Activated CD8-positive, alpha-beta T cell treated with anti-CD3 and anti-CD28 coated beads, Interleukin-2, amount 10 ng/mL, durations not matched to agents 7 days and 5 days (primary cell): ENCODE measurements around the gene TLR10. TPM values are rescaled to one million over a fixed set of nuclear protein-coding genes. Genes with fewer than 3 reads are reported as not detected.

Experiments
- ATAC-seq: fragments of 150-1000 bp; cut with Tn5 transposase; one replicate; pipeline ENCODE4 v1.10.0; 2021; ENCODE audit warnings: moderate library complexity
- CTCF ChIA-PET: fragments of 350-600 bp; sonication (Branson Sonifier 250); formaldehyde crosslinking; loops from one replicate; lab custom pipeline; 2021; ENCODE audit warnings: antibody characterized with exemption; lab: Charles Lee
- POLR2A ChIA-PET: fragments of 350-600 bp; sonication (Branson Sonifier 250); formaldehyde crosslinking; loops from one replicate; lab custom pipeline; 2021; ENCODE audit warnings: antibody characterized with exemption; lab: Charles Lee
- DNase-seq: peaks from one replicate; pipeline ENCODE4 v3.0.0-alpha.2; 2020
- H3K27ac Mint-ChIP-seq: one replicate; pipeline ENCODE4 v1.8.0; 2021; ENCODE audit warnings: mild to moderate bottlenecking, mixed read lengths
- H3K27me3 Mint-ChIP-seq: one replicate; pipeline ENCODE4 v1.8.0; 2021; ENCODE audit warnings: low read depth, mixed read lengths
- H3K36me3 Mint-ChIP-seq: one replicate; pipeline ENCODE4 v1.8.0; 2021; ENCODE audit warnings: low read depth, mixed read lengths
- H3K4me1 Mint-ChIP-seq: one replicate; pipeline ENCODE4 v1.8.0; 2021; ENCODE audit warnings: low read depth, mixed read lengths
- H3K4me3 Mint-ChIP-seq: one replicate; pipeline ENCODE4 v1.8.0; 2021; ENCODE audit warnings: mild to moderate bottlenecking, mixed read lengths
- H3K9me3 Mint-ChIP-seq: one replicate; pipeline ENCODE4 v1.8.0; 2022; ENCODE audit warnings: mixed read lengths; ENCODE audit not compliant: insufficient read depth
- total RNA-seq, 2 experiments: library from RNA; stranded (reverse); gene quantifications; one replicate each; pipeline ENCODE4 v1.2.3, GENCODE V29; 2021

The TLR10 gene
- total RNA-seq, 2 experiments from 2014 or later: 0.08 TPM; not detected in 1

GRCh38 chr4:38765382-38765781, 17.4 kb downstream of the TLR10 start:
- ATAC-seq: no peak
- Mint-ChIP-seq H3K4me3 (no peak overlapping the region), H3K36me3 (no peaks in the 10 kb centered on the region), H3K9me3 (no peaks in the 10 kb centered on the region), H3K27ac (no peak overlapping the region), H3K4me1 (peaks cover 17% of the 10 kb centered on the region), H3K27me3 (peaks cover 2% of the 10 kb centered on the region)
- POLR2A ChIA-PET: no interaction called here
- DNase-seq: no peak
- CTCF ChIA-PET: interaction anchor here (1.5 to 8.5 kb wide), 3 partner anchors 17 to 95 kb away, joined by 4 to 90 read pairs (median 18); partner anchors contain the start of gene TLR10

- POLR2A ChIA-PET: no interaction called here
Observed at GRCh38 chr4:38764277-38764676, 18.5 kb downstream of the TLR10 start.

GRCh38 chr4:38762560-38762959, 20.2 kb downstream of the TLR10 start:
- no peak overlapping the region for H3K4me3 Mint-ChIP-seq
- ChIA-PET CTCF (interaction anchor here (0.8 to 8.5 kb wide), 8 partner anchors 20 to 443 kb away, joined by 4 to 99 read pairs (median 35); partner anchors contain the start of genes TLR1, TLR10 and TLR6), POLR2A (interaction anchor here (1.4 kb wide), 1 partner anchor 42 kb away, joined by 4 read pairs; the partner anchor contains the start of gene TLR1)
- ATAC-seq (no peak), DNase-seq (no peak)
- peaks cover 25% of the 10 kb centered on the region for H3K4me1 Mint-ChIP-seq
- no peaks in the 10 kb centered on the region for H3K27me3 Mint-ChIP-seq
- H3K27ac Mint-ChIP-seq: no peak overlapping the region
- no peaks in the 10 kb centered on the region for H3K36me3 Mint-ChIP-seq
- H3K9me3 Mint-ChIP-seq: no peaks in the 10 kb centered on the region

More at GRCh38 chr4:38764277-38764676, 18.5 kb downstream of the TLR10 start:
- H3K27me3 Mint-ChIP-seq: peaks cover 2% of the 10 kb centered on the region
- no peaks in the 10 kb centered on the region for H3K36me3 Mint-ChIP-seq
- no peaks in the 10 kb centered on the region for H3K9me3 Mint-ChIP-seq
- H3K4me3 Mint-ChIP-seq: no peak overlapping the region
- no peak overlapping the region for H3K27ac Mint-ChIP-seq
- CTCF ChIA-PET: interaction anchor here (0.8 to 8.5 kb wide), 5 partner anchors 18 to 96 kb away, joined by 3 to 90 read pairs (median 4); partner anchors contain the start of gene TLR10
- H3K4me1 Mint-ChIP-seq: peaks cover 20% of the 10 kb centered on the region
- DNase-seq (no peak), ATAC-seq (no peak)

GRCh38 chr4:38759790-38760122, 23.0 kb downstream of the TLR10 start:
- H3K9me3 Mint-ChIP-seq: no peaks in the 10 kb centered on the region
- no peak for ATAC-seq
- H3K27ac Mint-ChIP-seq: no peak overlapping the region
- POLR2A ChIA-PET: interaction anchor here (0.7 to 1.0 kb wide), 2 partner anchors 23 to 96 kb away, joined by 3 to 6 read pairs; partner anchors contain the start of genes TLR10 and TLR6
- CTCF ChIA-PET: interaction anchor here (0.7 to 8.5 kb wide), 36 partner anchors 9 to 690 kb away, joined by 3 to 99 read pairs (median 6); partner anchors contain the start of genes TLR1, TLR10 and TLR6
- no peaks in the 10 kb centered on the region for H3K36me3 Mint-ChIP-seq
- no peak overlapping the region for H3K4me3 Mint-ChIP-seq
- DNase-seq: no peak
- H3K27me3 Mint-ChIP-seq: no peaks in the 10 kb centered on the region
- H3K4me1 Mint-ChIP-seq: peaks cover 25% of the 10 kb centered on the region

GRCh38 chr4:38759113-38759789, 23.5 kb downstream of the TLR10 start:
- DNase-seq (peak; percentile 77), ATAC-seq (peak; percentile 86)
- H3K4me1 Mint-ChIP-seq: peaks cover 25% of the 10 kb centered on the region
- no peaks in the 10 kb centered on the region for H3K36me3 Mint-ChIP-seq
- CTCF ChIA-PET: interaction anchor here (0.7 to 8.5 kb wide), 40 partner anchors 10 to 690 kb away, joined by 3 to 99 read pairs (median 5); partner anchors contain the start of genes TLR1, TLR10 and TLR6
- H3K4me3 Mint-ChIP-seq: no peak overlapping the region
- no peaks in the 10 kb centered on the region for H3K27me3 Mint-ChIP-seq
- POLR2A ChIA-PET: interaction anchor here (0.7 to 1.5 kb wide), 4 partner anchors 23 to 97 kb away, joined by 3 to 6 read pairs (median 4); partner anchors contain the start of genes TLR10 and TLR6
- H3K27ac Mint-ChIP-seq: no peak overlapping the region
- no peaks in the 10 kb centered on the region for H3K9me3 Mint-ChIP-seq

GRCh38 chr4:38757945-38758600, 24.7 kb downstream of the TLR10 start:
- CTCF ChIA-PET: interaction anchor here (1.0 to 8.5 kb wide), 13 partner anchors 24 to 625 kb away, joined by 3 to 99 read pairs (median 10); partner anchors contain the start of genes TLR1, TLR10 and TLR6
- POLR2A ChIA-PET: interaction anchor here (1.5 kb wide), 1 partner anchor 46 kb away, joined by 4 read pairs; no protein-coding TSS in a partner anchor
- no peak for DNase-seq
- Mint-ChIP-seq H3K27ac (no peak overlapping the region), H3K27me3 (no peaks in the 10 kb centered on the region), H3K36me3 (no peaks in the 10 kb centered on the region), H3K4me1 (peaks cover 25% of the 10 kb centered on the region), H3K9me3 (no peaks in the 10 kb centered on the region), H3K4me3 (no peak overlapping the region)
- ATAC-seq: no peak

GRCh38 chr4:38752941-38753806, 29.6 kb downstream of the TLR10 start:
- Mint-ChIP-seq H3K27me3 (no peaks in the 10 kb centered on the region), H3K27ac (no peak overlapping the region), H3K9me3 (peaks cover 6% of the 10 kb centered on the region), H3K4me3 (no peak overlapping the region), H3K4me1 (peaks cover 3% of the 10 kb centered on the region), H3K36me3 (peaks cover 2% of the 10 kb centered on the region)
- ChIA-PET CTCF (no interaction called here), POLR2A (no interaction called here)
- no peak for DNase-seq
- ATAC-seq: peak; percentile 59

- Mint-ChIP-seq H3K4me1 (no peaks in the 10 kb centered on the region), H3K27me3 (no peaks in the 10 kb centered on the region), H3K27ac (peak overlapping the region; percentile 47), H3K4me3 (no peak overlapping the region), H3K9me3 (peaks cover 8% of the 10 kb centered on the region), H3K36me3 (peaks cover 2% of the 10 kb centered on the region)
- ChIA-PET POLR2A (no interaction called here), CTCF (interaction anchor here (0.7 kb wide), 1 partner anchor 30 kb away, joined by 4 read pairs; the partner anchor contains the start of gene TLR10)
- DNase-seq: peak; percentile 31
- ATAC-seq: peak; percentile 82
Observed at GRCh38 chr4:38752372-38752940, 30.3 kb downstream of the TLR10 start.

GRCh38 chr4:38751341-38752010, 31.3 kb downstream of the TLR10 start:
- ChIA-PET CTCF (interaction anchor here (1.2 kb wide), 1 partner anchor 109 kb away, joined by 4 read pairs; no protein-coding TSS in a partner anchor), POLR2A (no interaction called here)
- Mint-ChIP-seq H3K9me3 (peaks cover 16% of the 10 kb centered on the region), H3K27me3 (no peaks in the 10 kb centered on the region), H3K36me3 (peaks cover 9% of the 10 kb centered on the region), H3K4me3 (no peak overlapping the region), H3K27ac (no peak overlapping the region), H3K4me1 (no peaks in the 10 kb centered on the region)
- DNase-seq (no peak), ATAC-seq (no peak)

- ChIA-PET POLR2A (no interaction called here), CTCF (interaction anchor here (1.2 kb wide), 1 partner anchor 74 kb away, joined by 3 read pairs; no protein-coding TSS in a partner anchor)
- no peak overlapping the region for H3K27ac Mint-ChIP-seq
- no peak for ATAC-seq
- no peaks in the 10 kb centered on the region for H3K4me1 Mint-ChIP-seq
- DNase-seq: no peak
- H3K27me3 Mint-ChIP-seq: no peaks in the 10 kb centered on the region
- peaks cover 16% of the 10 kb centered on the region for H3K9me3 Mint-ChIP-seq
- peaks cover 9% of the 10 kb centered on the region for H3K36me3 Mint-ChIP-seq
- H3K4me3 Mint-ChIP-seq: no peak overlapping the region
Observed at GRCh38 chr4:38749336-38749735, 33.5 kb downstream of the TLR10 start.
